Globus pallidus (tissue), 1 donor: Measurements from ENCODE around the gene TNFAIP2.
"Not testable (repeated sequence)": the region's sequence is repeated elsewhere in the genome, so short reads cannot be mapped to it uniquely, and the experiment has no call there.

Experiments
- DNase-seq: peaks from one replicate; pipeline ENCODE4 v3.0.0-alpha.2; 2015; ENCODE audit warnings: low spot score

Gene TNFAIP2

GRCh38 chr14:103155826-103156394, 32.6 kb downstream of the TNFAIP2 start:
- no peak for DNase-seq

- DNase-seq, result no peak
Measured at GRCh38 chr14:103156651-103157378, 33.6 kb downstream of the TNFAIP2 start.

- DNase-seq, result no peak
Measured at GRCh38 chr14:103157969-103158368, 34.7 kb downstream of the TNFAIP2 start.

GRCh38 chr14:103158688-103159087, 35.4 kb downstream of the TNFAIP2 start:
- no peak for DNase-seq

- DNase-seq, result no peak
Measured at GRCh38 chr14:103160321-103161053, 37.2 kb downstream of the TNFAIP2 start.

GRCh38 chr14:103161054-103161397, 37.8 kb downstream of the TNFAIP2 start:
- no peak for DNase-seq

- no peak for DNase-seq
Measured at GRCh38 chr14:103163199-103163598, 39.9 kb downstream of the TNFAIP2 start.

GRCh38 chr14:103164006-103164405, 40.7 kb downstream of the TNFAIP2 start:
- DNase-seq, result no peak

- no peak for DNase-seq
Measured at GRCh38 chr14:103164779-103165178, 41.5 kb downstream of the TNFAIP2 start.

GRCh38 chr14:103165323-103165722, 42.1 kb downstream of the TNFAIP2 start:
- no peak for DNase-seq

- DNase-seq, result no peak
Measured at GRCh38 chr14:103169954-103170353, 46.7 kb downstream of the TNFAIP2 start.

- not testable (repeated sequence) for DNase-seq
Measured at GRCh38 chr14:103171206-103171605, 47.9 kb downstream of the TNFAIP2 start.

- DNase-seq, result no peak
Measured at GRCh38 chr14:103172921-103173320, 49.7 kb downstream of the TNFAIP2 start.

- not testable (repeated sequence) for DNase-seq
Measured at GRCh38 chr14:103173887-103174286, 50.6 kb downstream of the TNFAIP2 start.

GRCh38 chr14:103176176-103176575, 52.9 kb downstream of the TNFAIP2 start:
- not testable (repeated sequence) for DNase-seq

- DNase-seq, result no peak
Measured at GRCh38 chr14:103177376-103177775, 54.1 kb downstream of the TNFAIP2 start.

GRCh38 chr14:103178521-103178920, 55.3 kb downstream of the TNFAIP2 start:
- no peak for DNase-seq

GRCh38 chr14:103179094-103179493, 55.8 kb downstream of the TNFAIP2 start:
- no peak for DNase-seq

- no peak for DNase-seq
Measured at GRCh38 chr14:103180331-103180730, 57.1 kb downstream of the TNFAIP2 start.

- DNase-seq, result no peak
Measured at GRCh38 chr14:103184046-103184445, 60.8 kb downstream of the TNFAIP2 start.

- DNase-seq, result no peak
Measured at GRCh38 chr14:103185051-103186029, 62.1 kb downstream of the TNFAIP2 start.

GRCh38 chr14:103186241-103186822, 63.1 kb downstream of the TNFAIP2 start:
- no peak for DNase-seq
